A549 (cell line): ENCODE measurements around the gene FXR2. TPM values are rescaled to one million over a fixed set of nuclear protein-coding genes. Genes with fewer than 3 reads are reported as not detected.

Experiments
- ATAC-seq, 2 experiments: fragments of 200-7000 bp in 1 of 2; fragments of >200 bp in 1 of 2; cut with Nextera tagmentation in 1 of 2; cut with Tn5 transposase in 1 of 2; 3 replicates each; pipeline versions ENCODE4 v1.8.0 to v1.9.1; 2018 to 2020; ENCODE audit warnings: mild to moderate bottlenecking in 1 of 2, moderate library complexity in 1 of 2
- CTCF ChIA-PET: fragments of 300-600 bp; sonication (Branson Sonifier 250); formaldehyde crosslinking; extraction: SDS; loops from one replicate; lab custom pipeline; 2021; ENCODE audit warnings: antibody characterized with exemption, inconsistent platforms; lab: Yijun Ruan, JAX
- POLR2A ChIA-PET: fragments of 350-600 bp; formaldehyde crosslinking; extraction: SDS; loops from one replicate; lab custom pipeline; 2021; ENCODE audit warnings: antibody characterized with exemption, inconsistent platforms; lab: Yijun Ruan, JAX
- DNase-seq, 2 experiments: peaks; one replicate each; pipeline versions ENCODE4 v3.0.0 to v3.0.0-alpha.2; 2011 to 2016; ENCODE audit warnings: low read depth in 1 of 2, low spot score in 1 of 2
- FAIRE-seq: peaks from 2 replicates; lab custom pipeline; 2011; peaks lifted over from hg19 to GRCh38; lab: Jason Lieb, UNC
- H3K27ac ChIP-seq, 2 experiments: fragments of >200 bp; sonication (Bioruptor Twin); formaldehyde crosslinking; 3 replicates each; pipeline ENCODE4 v1.5.1; 2016 to 2017
- H3K4me1 ChIP-seq: fragments of >200 bp; sonication (Bioruptor Twin); formaldehyde crosslinking; 3 replicates; pipeline ENCODE4 v1.6.1; 2016
- H3K4me2 ChIP-seq: fragments of >200 bp; sonication (Bioruptor Twin); formaldehyde crosslinking; 3 replicates; pipeline ENCODE4 v1.6.1; 2016
- H3K4me3 ChIP-seq: fragments of >200 bp; sonication (Bioruptor Twin); formaldehyde crosslinking; 3 replicates; pipeline ENCODE4 v1.5.1; 2016
- H3K9me3 ChIP-seq: fragments of >200 bp; sonication (Bioruptor Twin); formaldehyde crosslinking; 3 replicates; pipeline ENCODE4 v1.6.1; 2016
- CBX2 ChIP-seq: fragments of 200-600 bp; sonication (generic); IDR thresholded peaks from 2 replicates; pipeline ENCODE4 v1.6.1; 2016; ENCODE audit warnings: low read depth, mild to moderate bottlenecking, borderline replicate concordance
- CHD4 ChIP-seq: fragments of 200-600 bp; sonication (generic); IDR thresholded peaks from 2 replicates; pipeline ENCODE4 v1.6.1; 2016; ENCODE audit warnings: antibody characterized with exemption, mild to moderate bottlenecking, borderline replicate concordance
- FOXS1 ChIP-seq: fragments of 250-450 bp; sonication (Bioruptor Pico); IDR thresholded peaks from 2 replicates; pipeline ENCODE4 v1.5.0; 2020; ENCODE audit warnings: mild to moderate bottlenecking, moderate library complexity
- HOXA7 ChIP-seq: fragments of 250-450 bp; sonication (Bioruptor Pico); IDR thresholded peaks from 2 replicates; pipeline ENCODE4 v1.5.0; 2020; ENCODE audit warnings: mild to moderate bottlenecking, moderate library complexity
- HOXB13 ChIP-seq: fragments of 250-450 bp; sonication (Bioruptor Pico); IDR thresholded peaks from 2 replicates; pipeline ENCODE4 v1.5.0; 2020; ENCODE audit warnings: low read depth, mild to moderate bottlenecking, moderate library complexity
- KDM1A ChIP-seq: fragments of 200-600 bp; sonication (generic); IDR thresholded peaks from 2 replicates; pipeline ENCODE4 v1.6.1; 2016; ENCODE audit warnings: low read depth, mild to moderate bottlenecking
- MAZ ChIP-seq: fragments of 150-350 bp; IDR thresholded peaks from 2 replicates; pipeline ENCODE4 v1.6.1; 2014; ENCODE audit warnings: antibody characterized with exemption, low read depth, low read length, borderline replicate concordance
- NFE2L2 ChIP-seq: fragments of 150-350 bp; conservative IDR thresholded peaks from 2 replicates; pipeline ENCODE4 v1.6.1; 2014; ENCODE audit warnings: low read length
- PHF8 ChIP-seq: fragments of 200-600 bp; sonication (generic); IDR thresholded peaks from 2 replicates; pipeline ENCODE4 v1.6.1; 2016; ENCODE audit warnings: low read depth, mild to moderate bottlenecking, antibody characterized with exemption, moderate library complexity, borderline replicate concordance
- RAD21 ChIP-seq, 2 experiments: fragments of >200 bp in 1 of 2; sonication (Bioruptor Twin) in 1 of 2; formaldehyde crosslinking in 1 of 2; IDR thresholded peaks in 1 of 2; conservative IDR thresholded peaks in 1 of 2; 2 replicates in 1 of 2; 3 replicates in 1 of 2; pipeline ENCODE4 v1.6.1; 2012 to 2018; ENCODE audit warnings: inconsistent platforms in 1 of 2
- ZC3H11A ChIP-seq: fragments of 450-650 bp; IDR thresholded peaks from 2 replicates; pipeline ENCODE4 v1.6.1; 2014; ENCODE audit warnings: antibody characterized with exemption, mild to moderate bottlenecking
- ZFP36 ChIP-seq: fragments of 450-650 bp; IDR thresholded peaks from 2 replicates; pipeline ENCODE4 v1.6.1; 2014; ENCODE audit warnings: borderline replicate concordance; ENCODE audit not compliant: partially characterized antibody
- WGBS: methylation state at CpG from one replicate; pipeline ENCODE4 v1.1.6; 2017; ENCODE audit errors: missing lambda C conversion rate; 5-methylcytosine and 5-hydroxymethylcytosine counted together
- polyA plus RNA-seq, 4 experiments: library from polyadenylated mRNA; depleted of rRNA in 3 of 4; stranded (reverse); fragments of >200 nt; fragmentation: RNase III in 1 of 4; extraction: RNeasy Plus Mini Kit Qiagen cat#74134 plus additional on column Dnase treatment in 1 of 4; gene quantifications; 2 replicates in 3 of 4; 3 replicates in 1 of 4; pipeline ENCODE4 v1.2.3, GENCODE V29; 2011 to 2017
- TF ChIP-seq, protein P1 (sequence below): fragments of >200 bp; sonication (Bioruptor Twin); formaldehyde crosslinking; IDR thresholded peaks from 3 replicates; pipeline ENCODE4 v1.6.1; 2016
- TF ChIP-seq, protein P2 (sequence below): fragments of >200 bp; sonication (Bioruptor Twin); formaldehyde crosslinking; IDR thresholded peaks from 3 replicates; pipeline ENCODE4 v1.5.1; 2016

Gene FXR2
- polyA plus RNA-seq, 2 of the 4 experiments (the other 2 are of a cell fraction), result 40.7 to 45.2 TPM

DNA sequence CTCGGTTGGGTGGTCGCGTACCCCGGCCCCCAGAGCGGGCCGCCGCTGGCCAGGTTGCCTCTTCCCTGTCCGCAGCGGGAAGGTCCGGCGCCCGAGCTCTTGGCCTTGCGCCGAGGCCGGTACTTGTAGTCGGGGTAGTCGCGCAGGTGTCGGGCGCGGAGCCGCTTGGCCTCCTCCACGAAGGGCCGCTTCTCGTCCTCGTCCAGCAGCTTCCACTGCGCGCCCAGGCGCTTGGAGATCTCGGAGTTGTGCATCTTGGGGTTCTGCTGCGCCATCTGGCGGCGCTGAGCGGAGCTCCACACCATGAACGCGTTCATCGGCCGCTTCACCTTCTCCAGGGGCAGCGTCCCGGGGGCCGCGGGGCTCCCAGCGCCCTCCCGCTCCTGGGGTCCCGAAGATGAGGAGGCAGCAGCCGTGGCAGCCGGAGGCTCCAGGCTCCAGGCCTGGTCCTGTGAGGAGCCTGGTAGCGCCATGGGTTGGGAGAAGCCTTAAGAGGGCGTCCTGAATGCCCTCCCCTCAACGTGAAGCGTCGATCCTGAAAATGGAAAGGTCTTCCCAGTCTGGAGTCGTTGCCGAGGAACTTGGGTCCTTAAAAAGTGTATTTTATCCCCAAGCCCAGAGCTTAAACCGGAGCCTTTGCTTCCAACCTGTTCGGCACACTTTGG, 25.4 kb downstream of the FXR2 start:
- DNase-seq, result peak in 1 of 2 experiments; percentile 72
- H3K27ac ChIP-seq, result peak overlapping the region in 1 of 2 experiments; percentile 78; a peak in 2 of 6 replicates
- H3K4me3 ChIP-seq, result no peak overlapping the region
- H3K9me3 ChIP-seq, result no peaks in the 10 kb centered on the region
- POLR2A ChIA-PET, result interaction anchor here (0.8 to 3.0 kb wide), 4 partner anchors 10 to 98 kb away, joined by 3 to 16 read pairs (median 10); partner anchors contain the start of genes CD68, SAT2 and TP53
- peaks cover 36% of the 10 kb centered on the region for H3K4me1 ChIP-seq
- peak; percentile 22 to 65; a peak in 3 of 6 replicates for ATAC-seq
- no peak overlapping the region; the same call in 2 of the 3 replicates for H3K4me2 ChIP-seq
- CTCF ChIA-PET, result interaction anchor here (0.6 to 12.1 kb wide), 27 partner anchors 11 to 535 kb away, joined by 3 to 184 read pairs (median 5); partner anchors contain the start of genes ATP1B2, CD68, DNAH2 and FXR2
- TF ChIP-seq, protein P1, sequence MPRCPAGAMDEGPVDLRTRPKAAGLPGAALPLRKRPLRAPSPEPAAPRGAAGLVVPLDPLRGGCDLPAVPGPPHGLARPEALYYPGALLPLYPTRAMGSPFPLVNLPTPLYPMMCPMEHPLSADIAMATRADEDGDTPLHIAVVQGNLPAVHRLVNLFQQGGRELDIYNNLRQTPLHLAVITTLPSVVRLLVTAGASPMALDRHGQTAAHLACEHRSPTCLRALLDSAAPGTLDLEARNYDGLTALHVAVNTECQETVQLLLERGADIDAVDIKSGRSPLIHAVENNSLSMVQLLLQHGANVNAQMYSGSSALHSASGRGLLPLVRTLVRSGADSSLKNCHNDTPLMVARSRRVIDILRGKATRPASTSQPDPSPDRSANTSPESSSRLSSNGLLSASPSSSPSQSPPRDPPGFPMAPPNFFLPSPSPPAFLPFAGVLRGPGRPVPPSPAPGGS, result 0 out of 3 replicates have a peak, but pooled peaks have one; percentile 8
- peak; percentile 44 to 45; a peak in 3 of 5 replicates for TF ChIP-seq RAD21 (conservative IDR thresholded peaks at IDR 0.05 in 1 of 2, IDR thresholded peaks at IDR 0.05 in 1 of 2)
- no peak for TF ChIP-seq HOXA7 (CRISPR knock-in tag)
- TF ChIP-seq, protein P2, sequence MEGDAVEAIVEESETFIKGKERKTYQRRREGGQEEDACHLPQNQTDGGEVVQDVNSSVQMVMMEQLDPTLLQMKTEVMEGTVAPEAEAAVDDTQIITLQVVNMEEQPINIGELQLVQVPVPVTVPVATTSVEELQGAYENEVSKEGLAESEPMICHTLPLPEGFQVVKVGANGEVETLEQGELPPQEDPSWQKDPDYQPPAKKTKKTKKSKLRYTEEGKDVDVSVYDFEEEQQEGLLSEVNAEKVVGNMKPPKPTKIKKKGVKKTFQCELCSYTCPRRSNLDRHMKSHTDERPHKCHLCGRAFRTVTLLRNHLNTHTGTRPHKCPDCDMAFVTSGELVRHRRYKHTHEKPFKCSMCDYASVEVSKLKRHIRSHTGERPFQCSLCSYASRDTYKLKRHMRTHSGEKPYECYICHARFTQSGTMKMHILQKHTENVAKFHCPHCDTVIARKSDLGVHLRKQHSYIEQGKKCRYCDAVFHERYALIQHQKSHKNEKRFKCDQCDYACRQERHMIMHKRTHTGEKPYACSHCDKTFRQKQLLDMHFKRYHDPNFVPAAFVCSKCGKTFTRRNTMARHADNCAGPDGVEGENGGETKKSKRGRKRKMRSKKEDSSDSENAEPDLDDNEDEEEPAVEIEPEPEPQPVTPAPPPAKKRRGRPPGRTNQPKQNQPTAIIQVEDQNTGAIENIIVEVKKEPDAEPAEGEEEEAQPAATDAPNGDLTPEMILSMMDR, result peak; percentile 46
- no peak for TF ChIP-seq HOXB13 (CRISPR knock-in tag)
- FAIRE-seq, result no peak
- 81% methylated on average over 51 of the region's 56 CpGs for WGBS

DNA sequence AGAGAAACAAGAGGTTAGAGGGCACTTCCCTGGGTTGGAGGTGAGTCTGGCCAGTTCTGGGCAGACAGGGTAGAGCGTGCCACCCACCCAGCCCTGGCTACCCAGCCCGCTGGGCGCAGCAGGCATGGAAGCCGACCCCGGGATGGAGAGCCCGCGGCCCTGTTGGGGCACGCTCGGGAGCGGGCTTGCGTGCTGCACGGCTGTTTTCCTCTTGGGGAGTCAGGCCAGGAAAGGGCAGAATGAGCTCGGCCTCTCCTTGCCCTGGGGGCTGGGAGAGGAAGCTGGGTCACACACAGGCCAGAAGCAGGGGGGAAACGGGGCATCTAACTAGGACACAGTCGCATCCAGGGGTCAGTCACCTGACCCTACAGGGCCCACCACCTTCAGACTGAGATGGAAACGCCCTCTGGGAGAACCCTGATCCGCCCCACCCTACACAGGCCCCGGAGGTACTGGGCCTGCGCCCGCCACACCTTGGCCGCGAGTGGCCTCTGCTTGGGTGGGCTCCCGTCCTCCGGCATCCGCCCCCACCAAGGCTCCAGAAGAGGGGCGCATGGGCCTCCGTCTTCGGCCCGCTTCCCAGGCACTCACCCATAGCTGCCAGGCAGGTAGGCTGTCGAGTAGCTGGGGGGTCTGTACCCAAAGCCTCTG, 26.0 kb downstream of the FXR2 start:
- ChIA-PET CTCF (interaction anchor here (0.8 to 12.1 kb wide), 25 partner anchors 7 to 535 kb away, joined by 3 to 184 read pairs (median 5); partner anchors contain the start of genes ATP1B2, CD68, DNAH2 and FXR2), POLR2A (interaction anchor here (2.2 to 3.0 kb wide), 3 partner anchors 9 to 98 kb away, joined by 7 to 16 read pairs (median 12); partner anchors contain the start of genes CD68 and TP53)
- H3K4me2 ChIP-seq, result no peak overlapping the region
- FAIRE-seq (no peak), ATAC-seq (no peak), DNase-seq (no peak)
- H3K4me3 ChIP-seq, result no peak overlapping the region
- H3K27ac ChIP-seq, result 0 out of 6 replicates have a peak overlapping the region, but pooled peaks of 1 of the 2 experiments have one; percentile 7
- WGBS, result 91% methylated on average over 30 of the region's 30 CpGs
- TF ChIP-seq CBX2, result no peak
- no peak for TF ChIP-seq PHF8
- no peak for TF ChIP-seq ZFP36
- TF ChIP-seq FOXS1, result no peak
- no peak for TF ChIP-seq MAZ
- TF ChIP-seq ZC3H11A, result no peak
- TF ChIP-seq, protein P1, result no peak
- TF ChIP-seq HOXA7 (CRISPR knock-in tag), result no peak
- no peak for TF ChIP-seq NFE2L2
- TF ChIP-seq CHD4, result no peak
- no peak for TF ChIP-seq KDM1A
- H3K4me1 ChIP-seq, result peaks cover 36% of the 10 kb centered on the region
- H3K9me3 ChIP-seq, result no peaks in the 10 kb centered on the region
